22Rv1 (cell line): ENCODE data around the gene CTDP1.

ENCODE experiments used
- H3K27ac ChIP-seq: fragments of 450-650 bp; 2 replicates; pipeline ENCODE4 v1.5.1; 2017
- ZFX ChIP-seq: fragments of 450-650 bp; IDR thresholded peaks from 2 replicates; pipeline ENCODE4 v1.6.1; 2017; ENCODE audit warnings: antibody characterized with exemption, borderline replicate concordance
- TF ChIP-seq, protein P1 (sequence below): fragments of 450-650 bp; IDR thresholded peaks from 2 replicates; pipeline ENCODE4 v1.5.1; 2017; ENCODE audit warnings: mild to moderate bottlenecking

Gene CTDP1

DNA sequence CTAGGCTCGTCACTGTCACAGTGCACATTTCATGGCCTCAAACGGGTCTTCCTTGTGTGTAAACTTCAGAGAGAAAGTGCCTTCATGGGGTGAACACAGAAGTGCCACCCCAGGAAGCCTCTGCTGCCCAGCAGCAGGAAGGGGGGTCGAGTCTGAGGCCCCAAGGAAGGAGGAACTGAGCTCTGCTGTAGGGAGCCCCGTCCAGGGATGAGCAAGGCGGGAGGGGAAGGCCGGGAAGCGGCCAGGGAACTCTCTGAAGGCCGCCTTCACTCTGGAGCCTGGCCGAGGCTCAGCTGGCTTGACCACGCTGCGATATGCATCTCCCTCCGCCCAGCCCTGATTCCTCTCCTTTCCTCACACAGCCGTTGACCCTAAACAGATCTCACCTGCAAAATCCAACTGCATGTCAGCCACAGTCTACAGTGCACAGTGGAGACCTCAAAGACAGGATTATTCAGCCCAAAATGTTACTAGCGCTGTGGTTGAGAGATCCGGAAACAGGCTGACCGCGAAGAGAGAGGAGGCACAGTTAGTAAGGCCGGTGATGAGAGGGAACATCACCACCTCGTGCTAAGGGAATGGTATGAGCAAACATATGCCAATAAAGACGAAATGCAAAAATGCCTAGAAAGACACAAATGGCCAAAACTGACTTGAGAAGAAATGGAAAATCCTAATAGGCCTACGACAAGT, 34.2 kb upstream of the CTDP1 start:
- TF ChIP-seq ZFX = no peak
- TF ChIP-seq, protein P1, sequence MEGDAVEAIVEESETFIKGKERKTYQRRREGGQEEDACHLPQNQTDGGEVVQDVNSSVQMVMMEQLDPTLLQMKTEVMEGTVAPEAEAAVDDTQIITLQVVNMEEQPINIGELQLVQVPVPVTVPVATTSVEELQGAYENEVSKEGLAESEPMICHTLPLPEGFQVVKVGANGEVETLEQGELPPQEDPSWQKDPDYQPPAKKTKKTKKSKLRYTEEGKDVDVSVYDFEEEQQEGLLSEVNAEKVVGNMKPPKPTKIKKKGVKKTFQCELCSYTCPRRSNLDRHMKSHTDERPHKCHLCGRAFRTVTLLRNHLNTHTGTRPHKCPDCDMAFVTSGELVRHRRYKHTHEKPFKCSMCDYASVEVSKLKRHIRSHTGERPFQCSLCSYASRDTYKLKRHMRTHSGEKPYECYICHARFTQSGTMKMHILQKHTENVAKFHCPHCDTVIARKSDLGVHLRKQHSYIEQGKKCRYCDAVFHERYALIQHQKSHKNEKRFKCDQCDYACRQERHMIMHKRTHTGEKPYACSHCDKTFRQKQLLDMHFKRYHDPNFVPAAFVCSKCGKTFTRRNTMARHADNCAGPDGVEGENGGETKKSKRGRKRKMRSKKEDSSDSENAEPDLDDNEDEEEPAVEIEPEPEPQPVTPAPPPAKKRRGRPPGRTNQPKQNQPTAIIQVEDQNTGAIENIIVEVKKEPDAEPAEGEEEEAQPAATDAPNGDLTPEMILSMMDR = no peak
- no peak overlapping the region for H3K27ac ChIP-seq

DNA sequence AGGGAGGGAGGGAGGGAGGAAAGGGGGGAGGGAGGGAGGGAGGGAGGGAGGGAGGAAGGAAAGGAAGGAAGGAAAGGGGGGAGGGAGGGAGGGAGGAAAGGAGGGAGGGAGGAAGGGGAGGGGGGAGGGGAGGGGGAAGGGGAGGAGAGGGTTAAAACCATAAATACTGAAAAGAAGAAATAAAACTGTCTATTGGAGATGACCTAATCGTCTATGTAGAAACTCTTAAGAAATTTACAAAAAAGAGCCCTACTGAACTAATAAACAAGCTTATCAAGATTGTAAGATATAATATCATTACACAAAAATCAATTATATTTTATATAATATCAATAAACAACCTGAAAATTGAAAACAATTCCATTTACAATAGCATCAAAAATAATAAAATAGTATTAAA, 32.3 kb upstream of the CTDP1 start:
- H3K27ac ChIP-seq = no peak overlapping the region
- TF ChIP-seq ZFX = no peak
- TF ChIP-seq, protein P1 = no peak

- H3K27ac ChIP-seq = no peak overlapping the region
- TF ChIP-seq, protein P1 = no peak
- no peak for TF ChIP-seq ZFX
Observed at GRCh38 chr18:79650959-79651358, 28.6 kb upstream of the CTDP1 start.

- TF ChIP-seq, protein P1 = peak; percentile 15; the same call in 1 of the 2 replicates
- TF ChIP-seq ZFX = no peak
- H3K27ac ChIP-seq = no peak overlapping the region
Observed at GRCh38 chr18:79657342-79657996, 22.1 kb upstream of the CTDP1 start.

DNA sequence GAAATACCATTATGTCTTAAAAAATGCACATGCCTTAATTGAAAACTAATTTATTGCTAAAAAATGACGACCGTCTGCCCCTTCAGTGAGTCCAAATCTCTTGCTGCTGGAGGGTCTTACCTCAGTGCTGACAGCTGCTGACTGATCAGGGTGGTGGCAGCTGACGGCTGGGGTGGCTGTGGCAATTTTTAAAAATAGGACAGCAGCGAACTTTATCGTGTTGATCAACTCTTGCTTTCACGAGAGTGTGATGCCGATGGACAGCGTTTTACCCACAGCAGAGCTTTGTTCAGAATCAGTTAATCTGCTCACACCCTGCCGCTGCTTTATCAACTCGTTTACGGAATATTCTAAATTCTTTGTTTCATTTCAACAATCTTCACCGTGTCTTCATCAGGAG, 21.2 kb upstream of the CTDP1 start:
- H3K27ac ChIP-seq = no peak overlapping the region
- TF ChIP-seq ZFX = no peak
- TF ChIP-seq, protein P1 = no peak

GRCh38 chr18:79659733-79660132, 19.9 kb upstream of the CTDP1 start:
- TF ChIP-seq ZFX = no peak
- H3K27ac ChIP-seq = no peak overlapping the region

DNA sequence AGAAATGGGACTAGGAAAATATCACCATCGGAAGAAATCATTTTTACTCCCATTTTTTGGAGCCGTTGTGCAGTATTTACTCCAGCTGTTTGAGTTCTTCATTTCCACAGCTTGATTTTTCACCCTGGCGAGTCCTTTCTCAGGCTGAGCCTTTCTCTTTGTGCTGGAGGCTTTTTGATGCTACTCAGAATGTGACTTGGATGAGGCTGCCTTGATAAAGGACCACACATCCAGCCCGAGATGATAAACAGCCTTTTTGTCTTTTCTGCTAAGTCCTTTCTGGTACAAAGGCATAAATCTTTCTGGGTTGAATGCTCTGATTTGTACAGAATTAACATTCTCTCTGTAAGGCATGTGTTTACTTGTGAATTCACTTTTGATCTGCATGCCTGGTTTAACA, 17.6 kb upstream of the CTDP1 start:
- TF ChIP-seq, protein P1 = no peak
- TF ChIP-seq ZFX = no peak
- H3K27ac ChIP-seq = no peak overlapping the region
